Measurements from ENCODE around the gene TFDP1. TPM values are rescaled to one million over a fixed set of nuclear protein-coding genes. Genes with fewer than 3 reads are reported as not detected.

Gene TFDP1
- total and polyA plus RNA-seq, 2 of the 4 experiments (the other 2 are of a cell fraction): 59.3 to 97.0 TPM

GRCh38 chr13:113537909-113538688 is 46.5 kb upstream of the TFDP1 start:
- intact Hi-C loops (cut with micrococcal nuclease) (no loop called here), in situ Hi-C loops (cut with MboI; ENCODE audit: low sequenced_read_pairs) (no loop called here), dilution Hi-C loops (cut with HindIII; ENCODE audit: low sequenced_read_pairs, unreplicated experiment) (no loop called here)
- Histone ChIP-seq H4K91ac (ENCODE audit: insufficient read depth, low read depth, low read length) (no peak overlapping the region), H3K79me1 (ENCODE audit: low read depth in 1 of 2, low read length in 2 of 2) (peaks cover 25 to 51% of the 10 kb centered on the region in 2 experiments), H4K5ac (ENCODE audit: low read depth, low read length) (no peak overlapping the region), H3K14ac (replicated peaks; ENCODE audit: low read depth, low read length) (no peak overlapping the region), H3K9ac (ENCODE audit: low read depth, low read length) (no peak overlapping the region), H2AK5ac (ENCODE audit: low read depth, low read length) (no peak overlapping the region), H3K4ac (ENCODE audit: low read depth, low read length) (no peak overlapping the region), H2AFZ (replicated peaks; ENCODE audit: low read length, poor library complexity) (no peak overlapping the region), H3K27ac (ENCODE audit: insufficient read depth, low read length) (no peak overlapping the region), H3K9me1 (ENCODE audit: insufficient read depth, low read length) (peaks cover 8% of the 10 kb centered on the region), H3K27me3 (ENCODE audit: control insufficient read depth, insufficient read depth, low read length) (no peaks in the 10 kb centered on the region), H3K4me1 (ENCODE audit: control insufficient read depth, insufficient read depth, low read length) (peaks cover 1% of the 10 kb centered on the region; the same call in 1 of the 2 replicates), H3K23ac (ENCODE audit: low read depth, low read length) (no peak overlapping the region), H3K4me2 (ENCODE audit: low read depth, low read length) (no peak overlapping the region), H2BK5ac (ENCODE audit: low read depth, low read length, poor library complexity, severe bottlenecking) (no peak overlapping the region), H4K20me1 (ENCODE audit: insufficient read depth, low read length) (peaks cover 19% of the 10 kb centered on the region), H3K9me3 (ENCODE audit: control insufficient read depth, insufficient read depth, low read length) (peaks cover 7% of the 10 kb centered on the region; the same call in 1 of the 2 replicates), H3K18ac (ENCODE audit: low read depth, low read length) (no peak overlapping the region), H2AK9ac (replicated peaks; ENCODE audit: low read depth, low read length, poor library complexity) (no peak overlapping the region), H2BK15ac (ENCODE audit: low read depth, low read length) (no peak overlapping the region), H3K4me3 (ENCODE audit: insufficient read depth, low read depth, low read length) (no peak overlapping the region), H2BK120ac (ENCODE audit: low read depth, low read length) (no peak overlapping the region), H3K56ac (ENCODE audit: extremely low read depth, insufficient read depth, low read length) (no peak overlapping the region), H3K36me3 (ENCODE audit: control insufficient read depth, insufficient read depth, low read length) (peaks cover 55% of the 10 kb centered on the region), H2BK20ac (ENCODE audit: low read depth, low read length) (no peak overlapping the region), H4K8ac (ENCODE audit: low read depth in 2 of 2, low read length in 2 of 2) (no peak overlapping the region)
- TF ChIP-seq CHD1 (IDR thresholded peaks at IDR 0.05; ENCODE audit: low read depth, low read length) (no peak), RAD21 (IDR thresholded peaks at IDR 0.05; ENCODE audit: low read length) (no peak), POLR2A (IDR thresholded peaks at IDR 0.05; ENCODE audit: low read depth, low read length) (no peak), RCOR1 (IDR thresholded peaks at IDR 0.05; ENCODE audit: insufficient replicate concordance, low read length) (no peak), SMC3 (IDR thresholded peaks at IDR 0.05; ENCODE audit: low read depth, low read length) (no peak), MAZ (IDR thresholded peaks at IDR 0.05; ENCODE audit: borderline replicate concordance, low read depth, low read length) (no peak), FOS (IDR thresholded peaks at IDR 0.05; ENCODE audit: low read depth, low read length) (no peak), NFE2L2 (IDR thresholded peaks at IDR 0.05; ENCODE audit: low read depth, low read length) (no peak), MXI1 (IDR thresholded peaks at IDR 0.05; ENCODE audit: borderline replicate concordance, low read depth, low read length) (no peak), MAFK (IDR thresholded peaks at IDR 0.05; ENCODE audit: low read depth, low read length) (no peak), CEBPB (IDR thresholded peaks at IDR 0.05; ENCODE audit: low read depth, low read length) (no peak), RFX5 (IDR thresholded peaks at IDR 0.05; ENCODE audit: low read depth, low read length) (no peak)
- TF ChIP-seq, protein P1, sequence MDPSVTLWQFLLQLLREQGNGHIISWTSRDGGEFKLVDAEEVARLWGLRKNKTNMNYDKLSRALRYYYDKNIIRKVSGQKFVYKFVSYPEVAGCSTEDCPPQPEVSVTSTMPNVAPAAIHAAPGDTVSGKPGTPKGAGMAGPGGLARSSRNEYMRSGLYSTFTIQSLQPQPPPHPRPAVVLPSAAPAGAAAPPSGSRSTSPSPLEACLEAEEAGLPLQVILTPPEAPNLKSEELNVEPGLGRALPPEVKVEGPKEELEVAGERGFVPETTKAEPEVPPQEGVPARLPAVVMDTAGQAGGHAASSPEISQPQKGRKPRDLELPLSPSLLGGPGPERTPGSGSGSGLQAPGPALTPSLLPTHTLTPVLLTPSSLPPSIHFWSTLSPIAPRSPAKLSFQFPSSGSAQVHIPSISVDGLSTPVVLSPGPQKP (IDR thresholded peaks at IDR 0.05; ENCODE audit: borderline replicate concordance, low read depth, low read length): no peak
- TF ChIP-seq, protein P2, sequence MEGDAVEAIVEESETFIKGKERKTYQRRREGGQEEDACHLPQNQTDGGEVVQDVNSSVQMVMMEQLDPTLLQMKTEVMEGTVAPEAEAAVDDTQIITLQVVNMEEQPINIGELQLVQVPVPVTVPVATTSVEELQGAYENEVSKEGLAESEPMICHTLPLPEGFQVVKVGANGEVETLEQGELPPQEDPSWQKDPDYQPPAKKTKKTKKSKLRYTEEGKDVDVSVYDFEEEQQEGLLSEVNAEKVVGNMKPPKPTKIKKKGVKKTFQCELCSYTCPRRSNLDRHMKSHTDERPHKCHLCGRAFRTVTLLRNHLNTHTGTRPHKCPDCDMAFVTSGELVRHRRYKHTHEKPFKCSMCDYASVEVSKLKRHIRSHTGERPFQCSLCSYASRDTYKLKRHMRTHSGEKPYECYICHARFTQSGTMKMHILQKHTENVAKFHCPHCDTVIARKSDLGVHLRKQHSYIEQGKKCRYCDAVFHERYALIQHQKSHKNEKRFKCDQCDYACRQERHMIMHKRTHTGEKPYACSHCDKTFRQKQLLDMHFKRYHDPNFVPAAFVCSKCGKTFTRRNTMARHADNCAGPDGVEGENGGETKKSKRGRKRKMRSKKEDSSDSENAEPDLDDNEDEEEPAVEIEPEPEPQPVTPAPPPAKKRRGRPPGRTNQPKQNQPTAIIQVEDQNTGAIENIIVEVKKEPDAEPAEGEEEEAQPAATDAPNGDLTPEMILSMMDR (conservative IDR thresholded peaks at IDR 0.05; ENCODE audit: low read depth, low read length): no peak
- TF ChIP-seq, protein P3, sequence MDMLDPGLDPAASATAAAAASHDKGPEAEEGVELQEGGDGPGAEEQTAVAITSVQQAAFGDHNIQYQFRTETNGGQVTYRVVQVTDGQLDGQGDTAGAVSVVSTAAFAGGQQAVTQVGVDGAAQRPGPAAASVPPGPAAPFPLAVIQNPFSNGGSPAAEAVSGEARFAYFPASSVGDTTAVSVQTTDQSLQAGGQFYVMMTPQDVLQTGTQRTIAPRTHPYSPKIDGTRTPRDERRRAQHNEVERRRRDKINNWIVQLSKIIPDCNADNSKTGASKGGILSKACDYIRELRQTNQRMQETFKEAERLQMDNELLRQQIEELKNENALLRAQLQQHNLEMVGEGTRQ (IDR thresholded peaks at IDR 0.05; ENCODE audit: low read depth, low read length): no peak
- 93% methylated on average over 16 of the region's 21 CpGs; no CpG with 5 or more reads in 1 of the 2 experiments for WGBS, 2 experiments (ENCODE audit: extremely low coverage in 2 of 2, insufficient read length in 1 of 2)
- DNase-seq (no peak), ATAC-seq (ENCODE audit: low read depth) (no peak)
- ChIA-PET POLR2A (ENCODE audit: unreplicated experiment) (no interaction called here), CTCF (no interaction called here)
- BruUV-seq (replicated peaks): no TSS peak
